Osteocyte (in vitro differentiated cells): ENCODE data around the gene MYL7. TPM values are rescaled to one million over a fixed set of nuclear protein-coding genes. Genes with fewer than 3 reads are reported as not detected.

Experiments used
- DNase-seq: peaks from one replicate; pipeline ENCODE4 v3.0.0; 2021; ENCODE audit warnings: mixed read lengths; ENCODE audit not compliant: unreplicated experiment; ENCODE audit errors: extremely low spot score
- H3K27ac Mint-ChIP-seq: one replicate; pipeline ENCODE4 v1.8.0; 2021; ENCODE audit warnings: mild to moderate bottlenecking, mixed read lengths; ENCODE audit not compliant: unreplicated experiment
- H3K27me3 Mint-ChIP-seq: one replicate; pipeline ENCODE4 v1.8.0; 2021; ENCODE audit warnings: mixed read lengths; ENCODE audit not compliant: unreplicated experiment
- H3K36me3 Mint-ChIP-seq: one replicate; pipeline ENCODE4 v1.8.0; 2021; ENCODE audit warnings: mixed read lengths; ENCODE audit not compliant: unreplicated experiment
- H3K4me1 Mint-ChIP-seq: one replicate; pipeline ENCODE4 v1.8.0; 2021; ENCODE audit warnings: mixed read lengths; ENCODE audit not compliant: unreplicated experiment
- H3K4me3 Mint-ChIP-seq: one replicate; pipeline ENCODE4 v1.8.0; 2021; ENCODE audit warnings: mild to moderate bottlenecking, moderate library complexity, mixed read lengths; ENCODE audit not compliant: unreplicated experiment
- H3K9me3 Mint-ChIP-seq: one replicate; pipeline ENCODE4 v1.8.0; 2021; ENCODE audit warnings: mixed read lengths; ENCODE audit not compliant: unreplicated experiment
- CTCF ChIP-seq: fragments of 200-600 bp; sonication (generic); IDR thresholded peaks from 2 replicates; pipeline ENCODE4 v1.5.0; 2021; ENCODE audit warnings: antibody characterized with exemption, mild to moderate bottlenecking, moderate library complexity
- total RNA-seq: library from RNA; stranded (reverse); gene quantifications from 2 replicates; pipeline ENCODE4 v1.2.1, GENCODE V29; 2021

Gene MYL7
- total RNA-seq, 1 donor from 2014 or later = not detected

DNA sequence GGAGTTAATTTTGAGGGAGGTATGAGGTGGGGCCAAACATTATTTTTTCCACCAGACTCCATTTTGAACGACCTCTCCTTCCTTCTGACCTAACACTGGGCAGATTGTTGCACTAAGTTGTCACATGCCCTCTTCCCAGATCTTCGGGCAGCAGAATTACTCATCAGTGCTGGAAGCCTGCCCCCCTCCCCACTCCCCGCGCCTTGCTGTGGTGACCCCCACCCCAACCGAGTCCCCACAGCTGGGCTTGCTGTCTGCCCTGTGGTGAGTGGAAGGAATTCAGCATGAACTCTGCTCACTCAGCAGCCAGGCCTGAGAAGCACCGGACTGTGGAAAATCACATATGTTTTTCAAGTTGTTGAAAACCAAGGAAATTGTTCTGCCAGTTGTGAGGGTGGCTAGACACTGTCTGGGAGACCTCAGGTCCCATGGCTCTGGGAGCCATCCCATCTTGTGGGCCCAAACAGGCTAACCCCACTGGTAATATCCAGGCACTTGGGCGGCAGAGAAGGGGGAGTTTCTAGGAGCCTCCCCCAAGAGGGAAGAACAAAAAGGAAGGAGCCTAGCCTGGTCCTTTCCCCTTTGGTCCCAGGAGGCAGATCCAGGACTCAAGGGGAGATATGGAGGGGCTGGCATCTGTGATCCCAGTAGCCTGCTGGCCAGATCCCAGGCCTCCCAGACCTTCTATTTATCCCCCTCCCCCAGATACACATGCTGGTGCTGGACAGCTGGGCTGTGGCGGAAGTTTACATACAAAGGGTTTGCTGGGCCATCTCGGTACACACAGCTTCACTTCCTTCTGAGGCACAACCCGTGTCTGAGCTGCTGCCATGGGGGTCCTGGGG is 40.5 kb downstream of the MYL7 start:
- H3K4me3 Mint-ChIP-seq = no peak overlapping the region
- H3K4me1 Mint-ChIP-seq = peaks cover 70% of the 10 kb centered on the region
- H3K9me3 Mint-ChIP-seq = no peaks in the 10 kb centered on the region
- DNase-seq = peak; percentile 92
- H3K36me3 Mint-ChIP-seq = peaks cover 2% of the 10 kb centered on the region
- H3K27me3 Mint-ChIP-seq = no peaks in the 10 kb centered on the region
- no peak for TF ChIP-seq CTCF
- peak overlapping the region; percentile 96 for H3K27ac Mint-ChIP-seq

DNA sequence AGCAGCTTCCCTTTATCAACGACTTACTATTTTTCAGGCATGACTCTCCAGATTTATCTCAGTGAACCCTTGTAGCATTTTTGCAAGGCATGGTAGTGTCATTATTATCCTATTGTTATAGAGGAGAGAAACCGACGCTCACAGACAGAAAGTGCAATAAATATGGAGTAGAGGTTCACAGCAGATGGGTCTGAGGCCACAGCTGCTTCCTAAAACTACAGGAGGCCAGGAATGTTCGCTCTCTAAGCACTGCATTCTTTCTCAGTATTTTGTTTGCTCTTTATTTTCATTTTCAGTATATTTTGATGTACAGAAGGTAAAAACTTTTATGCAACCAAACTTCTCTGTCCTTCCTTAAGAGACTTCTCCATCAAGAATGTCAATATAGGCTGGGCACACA is 41.5 kb downstream of the MYL7 start:
- Mint-ChIP-seq H3K36me3 (no peaks in the 10 kb centered on the region), H3K27me3 (no peaks in the 10 kb centered on the region), H3K4me1 (peaks cover 75% of the 10 kb centered on the region), H3K9me3 (no peaks in the 10 kb centered on the region), H3K4me3 (no peak overlapping the region), H3K27ac (peak overlapping the region; percentile 96)
- no peak for TF ChIP-seq CTCF
- DNase-seq = no peak

- Mint-ChIP-seq H3K4me3 (no peak overlapping the region), H3K36me3 (no peaks in the 10 kb centered on the region), H3K27me3 (no peaks in the 10 kb centered on the region), H3K27ac (no peak overlapping the region), H3K9me3 (no peaks in the 10 kb centered on the region), H3K4me1 (peaks cover 74% of the 10 kb centered on the region)
- no peak for TF ChIP-seq CTCF
- DNase-seq = no peak
Observed at GRCh38 chr7:44098092-44099068, 42.8 kb downstream of the MYL7 start.

DNA sequence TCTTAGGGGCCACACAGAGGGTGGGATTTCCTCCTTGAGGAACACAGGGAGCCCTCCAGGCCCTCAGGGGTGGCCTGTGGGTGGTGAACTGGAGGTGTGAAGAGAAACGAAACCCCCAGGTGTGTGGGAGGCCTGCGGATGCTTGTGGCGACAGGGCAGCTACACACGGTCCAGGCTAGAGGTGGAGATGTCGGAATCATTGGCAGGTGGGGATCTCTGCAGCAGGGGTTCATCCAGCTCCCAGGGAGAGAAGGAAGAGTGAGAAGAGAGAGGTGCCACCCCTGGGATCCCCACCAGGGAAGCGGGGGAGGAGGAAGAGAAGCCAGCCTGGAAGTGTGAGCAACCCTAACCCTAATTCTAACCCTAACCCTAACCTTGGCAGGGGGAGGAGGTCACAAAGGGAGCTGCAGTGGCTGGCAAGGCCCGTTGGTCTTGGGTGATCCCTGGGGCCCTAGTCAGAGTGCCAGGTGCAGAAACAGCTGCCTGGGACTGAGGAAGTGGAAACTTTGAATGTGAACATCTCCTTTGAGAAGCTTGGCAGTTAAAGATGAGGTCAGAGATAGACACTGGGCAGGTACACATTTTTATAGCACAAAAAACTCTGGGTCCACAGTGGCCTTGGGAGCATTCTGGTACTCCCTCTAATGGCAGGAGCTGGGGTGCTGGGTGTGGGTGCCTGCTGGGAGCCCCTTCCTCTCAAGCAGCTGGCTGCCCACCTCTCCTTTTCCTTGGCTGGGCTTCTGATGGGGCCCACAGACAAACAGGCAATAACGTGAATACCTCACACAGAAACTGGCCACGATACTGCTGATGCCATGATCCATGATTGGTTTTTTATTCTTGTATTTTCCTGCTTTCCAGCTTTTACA is 43.8 kb downstream of the MYL7 start:
- Mint-ChIP-seq H3K4me3 (no peak overlapping the region), H3K27me3 (no peaks in the 10 kb centered on the region), H3K4me1 (peaks cover 66% of the 10 kb centered on the region), H3K36me3 (no peaks in the 10 kb centered on the region), H3K27ac (no peak overlapping the region), H3K9me3 (no peaks in the 10 kb centered on the region)
- DNase-seq = no peak
- no peak for TF ChIP-seq CTCF
